ENCODE data around the gene HS3ST4.

DNA sequence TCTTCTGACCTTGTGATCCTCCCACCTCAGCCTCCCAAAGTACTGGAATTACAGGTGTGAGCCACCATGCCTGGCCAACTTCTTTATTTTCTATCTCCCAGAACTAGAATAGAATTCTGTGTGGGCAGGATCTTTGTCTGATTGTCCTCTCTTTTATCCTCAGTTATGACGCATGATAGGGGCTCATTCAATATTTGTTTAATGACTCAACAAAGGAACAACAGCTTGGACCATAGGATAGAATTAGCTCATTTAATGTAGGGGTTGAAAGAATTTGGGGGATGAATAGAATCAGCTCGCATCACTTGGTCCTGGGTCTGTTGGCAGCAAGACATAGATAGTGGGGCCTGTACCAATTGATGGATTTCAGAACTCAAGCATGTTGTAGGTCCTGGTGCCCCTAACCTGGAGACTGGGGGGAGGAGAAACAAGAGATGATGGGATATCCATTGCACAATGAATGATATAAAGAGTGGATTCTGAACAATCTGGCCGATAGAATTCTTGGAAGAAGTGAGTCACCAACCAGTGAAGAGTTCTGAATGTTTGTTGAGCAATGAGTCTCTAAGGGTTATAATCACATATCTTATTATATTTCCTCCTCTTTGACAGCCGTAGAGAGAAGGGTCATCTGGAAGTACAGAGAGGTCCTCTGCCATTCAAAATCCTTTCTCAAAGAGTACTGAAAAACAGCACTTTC is 250.2 kb downstream of the HS3ST4 start:
- no peak for TF ChIP-seq ZNF274 (IDR thresholded peaks at IDR 0.05; ENCODE audit: low read depth, low read length)
- no peak for TF ChIP-seq SUZ12 (IDR thresholded peaks at IDR 0.05; ENCODE audit: extremely low read depth, insufficient read depth, insufficient read length)

Measured in NT2/D1 (cell line).